Spleen (tissue), 11 donors: ENCODE results near the gene FMOD. TPM values are rescaled to one million over a fixed set of nuclear protein-coding genes. Genes with fewer than 3 reads are reported as not detected.

Source experiments
- DNase-seq: peaks from one replicate; pipeline ENCODE4 v3.0.0-alpha.2; 2020
- H3K27ac ChIP-seq, 8 donors: fragments of 200-600 bp; sonication (generic) in 7 of 8; 1 replicate in 4 of 8; 2 replicates in 4 of 8; pipeline versions ENCODE4 v1.5.0 to v1.8.0; 2016 to 2021; ENCODE audit warnings: inconsistent platforms in 4 of 8, mild to moderate bottlenecking in 4 of 8, moderate library complexity in 1 of 8
- H3K27me3 ChIP-seq, 7 donors: fragments of 200-600 bp; sonication (generic) in 6 of 7; replicated peaks in 1 of 7; 1 replicate in 4 of 7; 2 replicates in 3 of 7; pipeline versions ENCODE4 v1.5.0 to v1.8.0; 2016 to 2021; ENCODE audit warnings: inconsistent platforms in 3 of 7, mild to moderate bottlenecking in 1 of 7
- H3K36me3 ChIP-seq, 6 donors: fragments of 200-600 bp; sonication (generic) in 5 of 6; 1 replicate in 4 of 6; 2 replicates in 2 of 6; pipeline versions ENCODE4 v1.5.0 to v1.8.0; 2016 to 2021; ENCODE audit warnings: inconsistent platforms in 2 of 6
- H3K4me1 ChIP-seq, 6 donors: fragments of 200-600 bp; sonication (generic) in 5 of 6; 1 replicate in 3 of 6; 2 replicates in 3 of 6; pipeline versions ENCODE4 v1.5.0 to v1.8.0; 2016 to 2021; ENCODE audit warnings: inconsistent platforms in 3 of 6
- H3K4me3 ChIP-seq, 8 donors: fragments of 200-600 bp; sonication (generic) in 7 of 8; 1 replicate in 4 of 8; 2 replicates in 4 of 8; pipeline versions ENCODE4 v1.5.0 to v1.8.0; 2016 to 2021; ENCODE audit warnings: inconsistent platforms in 4 of 8, mild to moderate bottlenecking in 4 of 8, moderate library complexity in 2 of 8
- H3K9me3 ChIP-seq, 8 donors: fragments of 200-600 bp; sonication (generic) in 7 of 8; 1 replicate in 4 of 8; 2 replicates in 4 of 8; pipeline versions ENCODE4 v1.5.0 to v1.8.0; 2016 to 2021; ENCODE audit warnings: inconsistent platforms in 4 of 8
- POLR2A ChIP-seq, 3 donors: fragments of 450-650 bp; IDR thresholded peaks; one replicate each; pipeline ENCODE4 v1.5.1; 2017; ENCODE audit warnings: antibody characterized with exemption in 3 of 3, mild to moderate bottlenecking in 1 of 3
- POLR2AphosphoS5 ChIP-seq, 3 donors: sonication (generic); formaldehyde crosslinking; IDR thresholded peaks; one replicate each; pipeline ENCODE4 v1.5.1; 2017; ENCODE audit warnings: antibody characterized with exemption in 3 of 3
- WGBS, 5 donors: extraction: QIAGEN DNeasy Blood & Tissue Kit in 3 of 5; methylation state at CpG; one replicate each; pipeline versions ENCODE4 v1.1.5 to v1.1.7; 2013 to 2018; 5-methylcytosine and 5-hydroxymethylcytosine counted together
- intact Hi-C: fragments of 100-400 bp; cut with DNase I; formaldehyde crosslinking; loops from one replicate; pipeline ENCODE4 v1.15.0; 2023; ENCODE audit warnings: low total_unique reads
- polyA plus RNA-seq, 3 donors: library from polyadenylated mRNA; stranded (reverse); fragments of 200-250 nt; gene quantifications; one replicate each; pipeline ENCODE4 v1.2.1, GENCODE V29; 2013
- total RNA-seq, 7 donors: library from RNA; depleted of rRNA in 3 of 7; stranded (reverse); fragments of >200 nt in 3 of 7; fragmentation: NEBNext Ultra II Directional in 4 of 7; extraction: Animal tissue kit (Norgen Biotek cat#: 25700) in 4 of 7; gene quantifications; one replicate each; pipeline versions ENCODE4 v1.1.0 to v1.2.1, GENCODE V29; 2016 to 2021
- TF ChIP-seq, protein P1 (sequence below), 11 experiments: fragments of 200-600 bp in 7 of 11; fragments of 450-650 bp in 4 of 11; sonication (generic) in 4 of 11; IDR thresholded peaks in 8 of 11; conservative IDR thresholded peaks in 3 of 11; 1 replicate in 7 of 11; 2 replicates in 4 of 11; pipeline versions ENCODE4 v1.4.0 to v1.8.0; 2016 to 2021; ENCODE audit warnings: antibody characterized with exemption in 11 of 11, inconsistent platforms in 4 of 11, mild to moderate bottlenecking in 1 of 11
- donor health status: healthy with polysubstance abuse.
- donor health status: DM: no; HTN: no; CAD: no; lungs with moderate emphysema.
- donor health status: DM: no; HTN: no; CAD: no.
- donor health status: Bipolar disorder and iron deficiency.
- donor health status: healthy.
- donor health status: DM: no; HTN: no; CAD: no.
- donor health status: DM: yes; HTN: yes; CAD: no.

The FMOD gene
- total and polyA plus RNA-seq, 10 donors: 4.5 to 30.0 (median 17.0) TPM

- no peak overlapping the region for H3K4me3 ChIP-seq
- 74 to 89% (median 83%) methylated on average over 4 of the region's 4 CpGs for WGBS, 5 donors
- no peak for TF ChIP-seq POLR2A (IDR thresholded peaks at IDR 0.05)
- TF ChIP-seq, protein P1, sequence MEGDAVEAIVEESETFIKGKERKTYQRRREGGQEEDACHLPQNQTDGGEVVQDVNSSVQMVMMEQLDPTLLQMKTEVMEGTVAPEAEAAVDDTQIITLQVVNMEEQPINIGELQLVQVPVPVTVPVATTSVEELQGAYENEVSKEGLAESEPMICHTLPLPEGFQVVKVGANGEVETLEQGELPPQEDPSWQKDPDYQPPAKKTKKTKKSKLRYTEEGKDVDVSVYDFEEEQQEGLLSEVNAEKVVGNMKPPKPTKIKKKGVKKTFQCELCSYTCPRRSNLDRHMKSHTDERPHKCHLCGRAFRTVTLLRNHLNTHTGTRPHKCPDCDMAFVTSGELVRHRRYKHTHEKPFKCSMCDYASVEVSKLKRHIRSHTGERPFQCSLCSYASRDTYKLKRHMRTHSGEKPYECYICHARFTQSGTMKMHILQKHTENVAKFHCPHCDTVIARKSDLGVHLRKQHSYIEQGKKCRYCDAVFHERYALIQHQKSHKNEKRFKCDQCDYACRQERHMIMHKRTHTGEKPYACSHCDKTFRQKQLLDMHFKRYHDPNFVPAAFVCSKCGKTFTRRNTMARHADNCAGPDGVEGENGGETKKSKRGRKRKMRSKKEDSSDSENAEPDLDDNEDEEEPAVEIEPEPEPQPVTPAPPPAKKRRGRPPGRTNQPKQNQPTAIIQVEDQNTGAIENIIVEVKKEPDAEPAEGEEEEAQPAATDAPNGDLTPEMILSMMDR (IDR thresholded peaks at IDR 0.05 in 8 of 11, conservative IDR thresholded peaks at IDR 0.05 in 3 of 11): no peak
- no peak for TF ChIP-seq POLR2AphosphoS5 (IDR thresholded peaks at IDR 0.05)
- peaks cover 0 to under 1% (median 0%) of the 10 kb centered on the region in 7 donors for H3K27me3 ChIP-seq
- H3K36me3 ChIP-seq: no peaks in the 10 kb centered on the region
- H3K27ac ChIP-seq: peak overlapping the region in 4 of 8 donors; percentile 46 to 60 (median 54)
- H3K9me3 ChIP-seq: no peaks in the 10 kb centered on the region
- DNase-seq: no peak
- peaks cover 0 to 27% (median 19%) of the 10 kb centered on the region in 6 donors for H3K4me1 ChIP-seq
- intact Hi-C loops: no loop called here
These were observed 18.7 kb upstream of the FMOD start for GRCh38 chr1:203369666-203370065.

GRCh38 chr1:203368624-203369451 is 17.9 kb upstream of the FMOD start:
- Histone ChIP-seq H3K27me3 (peaks cover 0 to 9% (median 0%) of the 10 kb centered on the region in 7 donors), H3K4me3 (no peak overlapping the region), H3K4me1 (peaks cover 0 to 21% (median 15%) of the 10 kb centered on the region in 6 donors), H3K9me3 (no peaks in the 10 kb centered on the region), H3K27ac (peak overlapping the region in 6 of 8 donors; percentile 30 to 60 (median 48)), H3K36me3 (no peaks in the 10 kb centered on the region)
- intact Hi-C loops: no loop called here
- TF ChIP-seq POLR2AphosphoS5 (IDR thresholded peaks at IDR 0.05) (peak in 1 of 3 donors; percentile 66), POLR2A (IDR thresholded peaks at IDR 0.05) (no peak)
- TF ChIP-seq, protein P1 (IDR thresholded peaks at IDR 0.05 in 8 of 11, conservative IDR thresholded peaks at IDR 0.05 in 3 of 11): peak in 7 of 11 experiments; percentile 15 to 54 (median 39)
- DNase-seq: no peak
- 57 to 78% (median 62%) methylated on average over 6 of the region's 6 CpGs for WGBS, 5 donors

DNA sequence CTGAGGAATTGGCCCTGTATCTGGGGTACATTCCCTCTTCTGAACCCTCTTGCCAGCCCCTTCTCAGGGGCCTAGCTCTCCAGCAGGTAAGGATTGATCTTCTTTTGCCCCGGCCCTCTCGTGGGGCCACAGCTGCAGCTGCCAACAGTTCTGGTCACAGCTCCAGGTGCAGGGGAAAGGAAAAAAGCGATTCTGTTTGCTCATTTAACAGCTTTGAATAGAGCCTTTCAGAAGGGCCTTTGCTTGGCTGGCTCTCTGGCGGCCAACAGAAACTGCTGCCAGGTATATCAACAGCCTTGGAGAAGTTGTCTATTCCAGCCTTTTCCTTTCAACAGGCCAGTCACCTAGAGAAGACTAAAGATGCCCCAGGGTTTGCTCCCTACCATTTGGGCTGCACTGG is 16.1 kb upstream of the FMOD start:
- no peak for DNase-seq
- no peaks in the 10 kb centered on the region for H3K9me3 ChIP-seq
- peaks cover 0 to 29% (median 22%) of the 10 kb centered on the region in 6 donors for H3K4me1 ChIP-seq
- TF ChIP-seq, protein P1 (IDR thresholded peaks at IDR 0.05 in 8 of 11, conservative IDR thresholded peaks at IDR 0.05 in 3 of 11): no peak
- TF ChIP-seq POLR2A (IDR thresholded peaks at IDR 0.05): no peak
- TF ChIP-seq POLR2AphosphoS5 (IDR thresholded peaks at IDR 0.05): no peak
- H3K27ac ChIP-seq: no peak overlapping the region
- peaks cover 0 to 14% (median 0%) of the 10 kb centered on the region in 7 donors for H3K27me3 ChIP-seq
- 80 to 93% (median 82%) methylated on average over 4 of the region's 4 CpGs for WGBS, 5 donors
- intact Hi-C loops: no loop called here
- H3K4me3 ChIP-seq: no peak overlapping the region
- H3K36me3 ChIP-seq: no peaks in the 10 kb centered on the region

DNA sequence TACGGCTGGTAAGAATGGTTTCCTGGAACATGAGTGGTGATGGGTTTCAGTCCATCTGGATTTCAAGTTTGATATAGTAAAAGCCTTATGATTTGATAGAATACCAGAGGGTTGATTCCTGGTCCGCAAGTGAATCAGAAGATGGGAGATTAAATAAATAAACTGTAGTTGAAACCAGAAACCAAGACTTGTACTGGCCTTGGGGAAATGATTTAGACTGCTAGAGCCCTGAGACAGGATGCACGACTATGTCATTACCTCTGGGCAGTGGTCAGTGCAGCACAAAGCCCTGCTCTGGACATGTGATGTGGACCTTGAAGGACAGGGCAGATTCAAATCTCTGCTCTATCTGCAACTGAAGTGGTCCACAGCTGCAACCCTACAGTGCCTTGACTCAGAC is 15.6 kb upstream of the FMOD start:
- 82 to 94% (median 84%) methylated on average over 3 of the region's 3 CpGs for WGBS, 5 donors
- Histone ChIP-seq H3K9me3 (no peaks in the 10 kb centered on the region), H3K4me3 (no peak overlapping the region), H3K27me3 (peaks cover 0 to 14% (median 0%) of the 10 kb centered on the region in 7 donors), H3K27ac (no peak overlapping the region), H3K4me1 (peaks cover 0 to 35% (median 28%) of the 10 kb centered on the region in 6 donors), H3K36me3 (no peaks in the 10 kb centered on the region)
- no peak for TF ChIP-seq POLR2AphosphoS5 (IDR thresholded peaks at IDR 0.05)
- TF ChIP-seq, protein P1 (IDR thresholded peaks at IDR 0.05 in 8 of 11, conservative IDR thresholded peaks at IDR 0.05 in 3 of 11): no peak
- no peak for TF ChIP-seq POLR2A (IDR thresholded peaks at IDR 0.05)
- DNase-seq: no peak
- intact Hi-C loops: no loop called here
